Right lobe of liver (tissue), 6 donors: ENCODE results near the gene BEAN1. TPM values are rescaled to one million over a fixed set of nuclear protein-coding genes. Genes with fewer than 3 reads are reported as not detected.

Source experiments
- ATAC-seq, 4 donors: fragments of 200-7000 bp; cut with Tn5 transposase; one replicate each; pipeline ENCODE4 v1.9.1; 2020; ENCODE audit warnings: mild to moderate bottlenecking in 4 of 4, moderate library complexity in 4 of 4
- DNase-seq, 3 donors: peaks; one replicate each; pipeline ENCODE4 v3.0.0-alpha.2; 2020
- H3K27ac ChIP-seq, 3 donors: fragments of 200-600 bp; one replicate each; pipeline ENCODE4 v1.8.0; 2022
- H3K27me3 ChIP-seq, 2 donors: fragments of 200-600 bp; one replicate each; pipeline ENCODE4 v1.8.0; 2022
- H3K36me3 ChIP-seq, 4 donors: fragments of 200-600 bp; sonication (generic) in 1 of 4; one replicate each; pipeline versions ENCODE4 v1.5.1 to v1.8.0; 2017 to 2022; ENCODE audit warnings: control low read depth in 1 of 4
- H3K4me1 ChIP-seq, 4 donors: fragments of 200-600 bp; sonication (generic) in 1 of 4; one replicate each; pipeline versions ENCODE4 v1.5.1 to v1.8.0; 2017 to 2022; ENCODE audit warnings: control low read depth in 1 of 4
- H3K4me3 ChIP-seq, 3 donors: fragments of 200-600 bp; one replicate each; pipeline ENCODE4 v1.8.0; 2022
- H3K9me3 ChIP-seq, 4 donors: fragments of 200-600 bp; sonication (generic) in 1 of 4; one replicate each; pipeline versions ENCODE4 v1.5.1 to v1.8.0; 2017 to 2022; ENCODE audit warnings: control low read depth in 1 of 4
- POLR2A ChIP-seq: fragments of 450-650 bp; IDR thresholded peaks from one replicate; pipeline ENCODE4 v1.6.1; 2017; ENCODE audit warnings: antibody characterized with exemption, mild to moderate bottlenecking
- WGBS: methylation state at CpG from one replicate; pipeline ENCODE4 v1.1.6; 2018; ENCODE audit warnings: low coverage, low lambda C conversion rate; ENCODE audit not compliant: insufficient coverage; ENCODE audit errors: missing lambda C conversion rate; 5-methylcytosine and 5-hydroxymethylcytosine counted together
- intact Hi-C, 2 donors: fragments of 100-400 bp; cut with DNase I; formaldehyde crosslinking; loops; one replicate each; pipeline versions ENCODE4 v1.11.2 to v1.14.1; 2022
- total RNA-seq, 6 experiments: library from RNA; depleted of rRNA in 2 of 6; stranded (reverse); fragments of >200 nt in 2 of 6; fragmentation: NEBNext Ultra II Directional in 3 of 6; extraction: Animal tissue kit (Norgen Biotek cat#: 25700) in 3 of 6; gene quantifications; one replicate each; pipeline versions ENCODE4 v1.1.0 to v1.2.4, GENCODE V29; 2016 to 2023
- TF ChIP-seq, protein P1 (sequence below), 4 donors: fragments of 200-600 bp in 3 of 4; fragments of 450-650 bp in 1 of 4; IDR thresholded peaks; one replicate each; pipeline versions ENCODE4 v1.5.1 to v1.8.0; 2016 to 2022; ENCODE audit warnings: antibody characterized with exemption in 4 of 4, mild to moderate bottlenecking in 2 of 4
- donor health status: DM: no; HTN: yes; CAD: no.
- donor health status: DM: no; HTN: no; CAD: no.
- donor health status: DM: no; HTN: no; CAD: no.
- donor health status: DM: no; HTN: yes; CAD: no.
- donor health status: DM: no; HTN: yes; CAD: no.

BEAN1 gene
- total RNA-seq, 6 experiments from 2014 or later, result 0.09 to 0.26 (median 0.10) TPM; not detected in 3

DNA sequence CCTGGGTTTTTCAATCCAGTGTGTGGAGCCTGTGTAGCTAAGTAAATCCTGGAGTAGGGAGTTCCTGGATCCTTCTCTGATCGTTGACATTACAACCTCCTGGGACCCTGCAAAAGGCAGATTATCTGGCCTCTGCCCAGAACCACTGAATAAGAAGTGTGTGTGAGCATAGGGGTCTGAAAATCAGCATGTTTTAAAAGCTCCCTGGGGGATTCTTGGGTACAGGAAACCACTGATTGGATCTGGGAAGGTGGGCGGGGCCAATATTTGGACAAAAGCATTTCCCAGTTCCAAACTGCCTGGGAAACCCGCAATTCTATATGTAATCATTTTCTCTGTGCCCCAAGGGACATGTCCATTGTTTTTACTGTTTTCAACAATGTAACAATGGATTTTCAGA is 27.2 kb upstream of the BEAN1 start:
- TF ChIP-seq POLR2A, result no peak
- TF ChIP-seq, protein P1, sequence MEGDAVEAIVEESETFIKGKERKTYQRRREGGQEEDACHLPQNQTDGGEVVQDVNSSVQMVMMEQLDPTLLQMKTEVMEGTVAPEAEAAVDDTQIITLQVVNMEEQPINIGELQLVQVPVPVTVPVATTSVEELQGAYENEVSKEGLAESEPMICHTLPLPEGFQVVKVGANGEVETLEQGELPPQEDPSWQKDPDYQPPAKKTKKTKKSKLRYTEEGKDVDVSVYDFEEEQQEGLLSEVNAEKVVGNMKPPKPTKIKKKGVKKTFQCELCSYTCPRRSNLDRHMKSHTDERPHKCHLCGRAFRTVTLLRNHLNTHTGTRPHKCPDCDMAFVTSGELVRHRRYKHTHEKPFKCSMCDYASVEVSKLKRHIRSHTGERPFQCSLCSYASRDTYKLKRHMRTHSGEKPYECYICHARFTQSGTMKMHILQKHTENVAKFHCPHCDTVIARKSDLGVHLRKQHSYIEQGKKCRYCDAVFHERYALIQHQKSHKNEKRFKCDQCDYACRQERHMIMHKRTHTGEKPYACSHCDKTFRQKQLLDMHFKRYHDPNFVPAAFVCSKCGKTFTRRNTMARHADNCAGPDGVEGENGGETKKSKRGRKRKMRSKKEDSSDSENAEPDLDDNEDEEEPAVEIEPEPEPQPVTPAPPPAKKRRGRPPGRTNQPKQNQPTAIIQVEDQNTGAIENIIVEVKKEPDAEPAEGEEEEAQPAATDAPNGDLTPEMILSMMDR (IDR thresholded peaks at IDR 0.05), result no peak
- DNase-seq (no peak), ATAC-seq (no peak)
- intact Hi-C loops, result loop anchor here (10.0 kb wide), 2 partner anchors 465 to 475 kb away; no protein-coding TSS in a partner anchor
- Histone ChIP-seq H3K9me3 (no peaks in the 10 kb centered on the region), H3K4me1 (no peaks in the 10 kb centered on the region), H3K27me3 (no peaks in the 10 kb centered on the region), H3K4me3 (no peak overlapping the region), H3K27ac (no peak overlapping the region), H3K36me3 (no peaks in the 10 kb centered on the region)
- WGBS, result 58% methylated on average over 3 of the region's 3 CpGs

DNA sequence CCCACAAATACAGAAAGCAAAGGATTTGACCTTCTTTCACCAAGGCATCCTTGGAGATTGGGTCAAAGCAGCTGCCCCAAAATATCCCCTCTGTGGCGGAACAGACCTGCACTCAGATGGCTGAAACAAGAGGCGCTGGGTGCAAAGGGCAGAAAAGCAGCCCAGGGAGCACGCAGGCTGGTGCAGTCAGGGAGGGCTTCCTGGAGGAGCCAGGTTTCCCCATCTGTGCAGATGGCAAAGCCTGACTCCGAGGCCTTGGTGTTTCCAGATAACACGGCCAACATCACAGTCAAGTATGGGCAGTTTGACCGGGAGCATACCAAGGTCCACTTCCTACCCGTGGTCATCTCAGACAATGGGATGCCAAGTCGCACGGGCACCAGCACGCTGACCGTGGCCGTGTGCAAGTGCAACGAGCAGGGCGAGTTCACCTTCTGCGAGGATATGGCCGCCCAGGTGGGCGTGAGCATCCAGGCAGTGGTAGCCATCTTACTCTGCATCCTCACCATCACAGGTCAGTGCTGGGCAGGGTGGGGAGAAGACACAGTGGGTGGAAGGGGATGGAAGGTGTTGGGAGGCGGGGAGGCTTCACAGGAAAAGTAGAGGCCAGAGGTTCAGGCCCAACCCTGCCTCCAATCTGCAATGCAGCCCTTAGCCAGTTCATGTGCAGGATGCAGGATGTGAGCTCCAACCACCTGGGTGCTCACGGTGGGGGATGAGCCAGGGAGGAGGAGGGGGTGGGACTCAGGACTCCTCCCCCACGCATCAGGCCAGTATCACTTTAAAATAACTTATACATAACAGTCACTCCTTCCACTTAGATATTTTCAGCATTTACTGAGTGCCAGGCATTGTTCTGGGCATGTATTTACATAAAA is 26.4 kb upstream of the BEAN1 start:
- ATAC-seq (no peak), DNase-seq (no peak)
- 67% methylated on average over 3 of the region's 20 CpGs for WGBS
- H3K4me1 ChIP-seq, result no peaks in the 10 kb centered on the region
- intact Hi-C loops, result loop anchor here (10.0 kb wide), 2 partner anchors 464 to 474 kb away; no protein-coding TSS in a partner anchor
- H3K27me3 ChIP-seq, result no peaks in the 10 kb centered on the region
- TF ChIP-seq, protein P1 (IDR thresholded peaks at IDR 0.05), result no peak
- TF ChIP-seq POLR2A, result no peak
- H3K4me3 ChIP-seq, result no peak overlapping the region
- no peak overlapping the region for H3K27ac ChIP-seq
- no peaks in the 10 kb centered on the region for H3K9me3 ChIP-seq
- no peaks in the 10 kb centered on the region for H3K36me3 ChIP-seq

DNA sequence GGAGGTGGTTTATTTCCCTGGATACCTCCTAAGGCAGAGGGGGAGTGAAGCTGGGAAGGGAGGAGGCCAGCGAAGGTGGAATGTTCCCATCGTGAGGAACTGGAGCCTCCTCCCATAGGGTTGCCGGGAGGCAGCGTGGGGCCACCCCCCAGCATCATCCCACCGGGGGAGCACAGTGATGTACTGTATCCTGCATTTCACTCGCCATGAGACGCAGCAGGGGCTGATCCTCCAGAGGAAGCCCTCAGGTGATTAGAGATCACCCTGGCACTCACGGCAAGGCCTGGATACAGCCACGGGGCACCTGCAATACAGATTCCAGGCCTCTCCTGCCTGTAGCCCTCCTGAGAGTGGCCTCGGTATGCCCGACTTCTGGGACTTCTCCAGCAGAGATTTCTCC is 25.5 kb upstream of the BEAN1 start:
- 20% methylated on average over 1 of the region's 11 CpGs for WGBS
- ATAC-seq (no peak), DNase-seq (no peak)
- no peak overlapping the region for H3K27ac ChIP-seq
- H3K9me3 ChIP-seq, result no peaks in the 10 kb centered on the region
- no peaks in the 10 kb centered on the region for H3K27me3 ChIP-seq
- H3K36me3 ChIP-seq, result no peaks in the 10 kb centered on the region
- no peak overlapping the region for H3K4me3 ChIP-seq
- H3K4me1 ChIP-seq, result peaks cover 0 to 2% (median under 1%) of the 10 kb centered on the region in 4 donors
- intact Hi-C loops, result loop anchor here (10.0 kb wide), 2 partner anchors 463 to 473 kb away; no protein-coding TSS in a partner anchor
- no peak for TF ChIP-seq POLR2A
- TF ChIP-seq, protein P1 (IDR thresholded peaks at IDR 0.05), result no peak

DNA sequence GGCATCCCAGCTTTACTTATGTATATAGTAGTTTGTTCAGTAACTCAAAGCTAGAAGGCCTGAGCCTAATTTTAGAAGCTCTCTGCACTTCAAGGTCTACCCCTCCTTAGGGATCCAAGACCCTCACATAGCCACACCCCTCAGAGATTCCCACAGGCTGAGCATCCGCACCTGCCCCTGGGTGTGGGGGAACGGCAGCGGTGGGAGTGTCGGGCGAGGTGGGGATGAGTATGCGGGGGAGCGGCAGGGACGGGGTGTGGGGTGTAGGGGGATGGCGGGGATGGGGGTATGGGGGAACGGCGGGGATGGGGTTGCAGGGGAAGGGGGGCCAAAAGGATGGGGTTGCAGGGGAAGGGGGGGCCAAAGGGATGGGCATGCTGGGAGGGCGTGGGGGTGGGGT is 24.9 kb upstream of the BEAN1 start:
- no peak for TF ChIP-seq POLR2A
- TF ChIP-seq, protein P1 (IDR thresholded peaks at IDR 0.05), result no peak
- ATAC-seq (no peak), DNase-seq (no peak)
- Histone ChIP-seq H3K36me3 (no peaks in the 10 kb centered on the region), H3K4me1 (peaks cover 0 to 6% (median 3%) of the 10 kb centered on the region in 4 donors), H3K27ac (no peak overlapping the region), H3K4me3 (no peak overlapping the region), H3K27me3 (no peaks in the 10 kb centered on the region), H3K9me3 (no peaks in the 10 kb centered on the region)
- 72% methylated on average over 8 of the region's 12 CpGs for WGBS
- intact Hi-C loops, result loop anchor here (10.0 kb wide), 2 partner anchors 463 to 473 kb away; no protein-coding TSS in a partner anchor
